IPS DF 19.7 (cell line): Measurements from ENCODE around the gene SNX15.

Experiments used
- DNase-seq: peaks from one replicate; pipeline ENCODE4 v3.0.0-alpha.2; 2013; ENCODE audit warnings: low read depth, low spot score

The SNX15 gene

DNA sequence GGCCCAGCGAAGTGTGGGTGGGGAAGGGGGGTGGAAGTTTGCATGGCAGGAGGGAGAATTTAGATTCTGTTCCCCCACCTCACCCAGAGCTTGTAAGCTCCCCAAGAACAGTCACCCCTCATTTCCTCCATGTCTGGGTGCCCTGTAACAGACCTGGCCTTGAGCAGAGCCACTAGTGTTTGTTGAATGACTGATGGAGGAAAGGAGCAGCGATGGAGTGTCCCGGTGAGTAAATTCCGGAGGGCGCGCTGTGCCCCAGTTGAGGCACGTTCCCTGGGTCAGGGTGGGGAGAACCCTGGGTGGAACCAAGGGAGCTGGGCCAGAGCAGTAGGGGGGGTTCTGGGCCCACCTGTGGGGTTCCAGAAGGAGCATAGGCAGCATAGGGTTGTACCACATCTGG is 30.3 kb downstream of the SNX15 start:
- DNase-seq = no peak

DNA sequence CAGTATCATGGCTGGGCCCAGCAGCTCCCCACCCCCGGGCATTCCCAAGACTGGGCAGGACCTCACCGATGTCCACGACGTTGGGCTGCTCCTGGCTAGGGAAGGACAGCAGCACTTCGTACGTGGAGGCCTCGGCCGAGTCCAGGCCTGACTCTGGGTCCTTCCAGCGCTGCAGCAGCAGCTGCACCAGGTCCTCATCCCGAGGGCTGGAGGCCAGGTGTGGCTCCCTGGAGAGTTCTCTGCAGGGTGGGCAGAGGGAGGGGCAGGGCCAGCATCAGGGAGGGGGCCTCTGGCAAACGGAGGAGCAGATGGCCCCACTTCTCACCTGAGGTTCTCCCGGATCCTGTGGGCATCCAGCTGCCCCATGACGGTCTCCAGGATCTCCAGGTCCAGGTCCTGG is 30.8 kb downstream of the SNX15 start:
- DNase-seq = no peak

DNA sequence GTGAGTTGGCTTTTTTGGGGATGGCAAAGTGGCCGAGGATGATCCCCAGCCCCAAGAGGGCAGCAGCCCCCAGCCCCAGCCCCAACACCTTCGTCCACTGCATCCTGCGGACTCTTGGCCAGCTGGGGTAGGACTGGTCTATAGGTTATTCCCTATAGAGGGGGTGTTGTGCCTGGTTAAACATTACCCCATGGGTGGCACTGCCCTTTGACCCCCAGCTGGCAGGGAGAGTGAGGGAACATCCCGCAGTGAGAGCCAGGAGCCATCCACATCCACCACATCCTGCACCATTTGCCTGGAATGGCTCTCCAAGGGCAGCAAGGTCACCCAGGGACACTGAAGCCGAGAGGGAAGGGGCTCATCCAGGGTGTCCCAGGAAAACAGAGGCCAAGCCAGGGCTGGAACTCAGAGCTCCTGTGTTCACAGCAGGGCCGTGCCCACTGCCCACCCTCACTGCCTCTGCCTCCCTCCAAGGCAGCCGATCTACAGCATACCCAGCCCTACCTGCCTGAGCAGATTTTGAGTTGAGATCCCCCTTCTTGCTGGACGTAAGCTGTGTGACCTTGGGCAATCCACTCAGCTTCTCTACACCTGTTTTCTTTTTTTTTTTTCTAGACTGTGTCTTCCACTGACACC is 31.3 kb downstream of the SNX15 start, which contains the start of gene NAALADL1:
Gene NAALADL1, minus strand, starts transcription at position 135 of the 636 bp plus-strand sequence. Its CDS starts 32 bp downstream, at position 103.
- DNase-seq = no peak

DNA sequence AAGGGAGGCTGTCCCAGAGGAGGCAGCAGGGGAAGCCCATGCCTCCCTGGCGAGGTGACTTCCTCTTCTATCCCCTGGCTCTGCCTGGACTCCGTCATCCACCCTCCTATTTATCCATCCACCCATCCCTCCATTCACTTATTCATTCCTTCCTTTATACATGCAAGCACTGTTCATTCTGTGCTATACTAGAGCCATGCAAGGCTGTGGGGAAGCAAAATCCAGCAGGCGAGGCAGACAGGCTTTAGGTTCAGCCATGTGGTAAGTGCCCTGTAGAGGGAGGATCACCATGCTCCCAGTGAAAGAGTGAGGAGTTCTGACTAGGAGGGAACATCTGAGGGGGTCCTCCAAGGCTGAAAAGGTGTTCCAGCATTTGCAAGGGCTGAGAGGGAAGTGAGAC is 32.3 kb downstream of the SNX15 start:
- DNase-seq = no peak

DNA sequence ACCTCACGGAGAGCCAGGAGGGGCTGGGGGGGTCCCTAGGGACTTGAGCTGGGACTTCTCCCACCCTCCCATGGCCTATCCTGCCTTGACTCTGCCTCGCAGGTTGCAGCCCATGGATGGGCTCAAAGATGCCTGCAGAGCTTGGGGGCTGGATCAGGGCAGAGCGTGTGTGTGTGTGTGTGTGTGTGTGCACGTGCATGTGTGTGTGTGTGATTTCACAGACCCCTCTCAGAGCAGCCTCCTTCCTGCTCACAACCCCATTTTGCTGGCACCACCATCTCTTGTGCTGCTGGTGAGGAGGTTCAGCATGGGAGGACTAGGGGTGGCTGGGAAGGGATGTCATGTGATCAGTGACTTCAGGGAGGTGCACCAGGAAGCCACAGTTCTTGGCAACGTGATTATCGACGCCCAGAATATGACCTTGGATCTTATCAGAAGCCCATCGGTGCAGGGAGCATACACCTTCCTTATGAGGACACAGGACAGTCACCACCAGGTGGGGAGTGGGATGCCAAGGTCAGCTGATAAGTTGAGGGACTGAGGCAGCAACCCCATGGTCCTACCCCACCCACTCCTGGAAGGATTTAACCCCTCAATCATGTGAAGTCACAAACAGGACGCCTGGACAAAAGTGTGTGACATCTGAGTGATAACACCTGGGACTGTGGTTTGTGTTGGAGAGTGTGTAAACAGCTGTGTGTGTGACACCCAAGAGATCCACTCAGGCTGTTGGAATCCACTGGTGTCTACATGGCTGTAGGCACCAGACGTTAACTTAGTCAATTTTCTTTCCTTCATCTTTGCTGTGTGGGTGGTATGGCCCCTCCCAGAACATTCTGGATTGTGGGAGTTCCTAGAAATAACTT is 33.0 kb downstream of the SNX15 start:
- no peak for DNase-seq

DNA sequence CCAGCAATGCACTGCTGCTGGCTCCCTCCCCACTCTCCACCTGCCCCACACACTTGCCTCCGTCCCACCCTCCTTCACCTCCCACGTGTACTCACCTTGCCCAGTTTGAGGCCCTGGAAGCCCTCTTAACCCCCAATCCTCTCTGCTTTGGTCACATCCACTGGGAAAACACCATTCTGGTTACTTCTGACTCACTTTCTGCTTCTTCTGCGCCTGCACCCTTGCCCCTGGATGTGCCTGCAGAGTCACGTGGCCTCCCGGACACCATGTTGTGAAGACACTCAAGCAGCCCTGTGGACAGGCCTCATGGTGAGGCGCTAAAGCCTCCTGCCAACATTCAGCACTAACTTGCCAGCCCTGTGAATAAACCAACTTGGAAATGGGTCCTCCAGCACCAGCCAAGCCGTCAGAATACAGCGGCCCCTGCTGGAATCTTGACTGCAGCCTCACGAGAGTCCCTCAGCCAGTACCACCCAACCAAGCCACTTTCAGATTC is 33.7 kb downstream of the SNX15 start:
- no peak for DNase-seq

DNA sequence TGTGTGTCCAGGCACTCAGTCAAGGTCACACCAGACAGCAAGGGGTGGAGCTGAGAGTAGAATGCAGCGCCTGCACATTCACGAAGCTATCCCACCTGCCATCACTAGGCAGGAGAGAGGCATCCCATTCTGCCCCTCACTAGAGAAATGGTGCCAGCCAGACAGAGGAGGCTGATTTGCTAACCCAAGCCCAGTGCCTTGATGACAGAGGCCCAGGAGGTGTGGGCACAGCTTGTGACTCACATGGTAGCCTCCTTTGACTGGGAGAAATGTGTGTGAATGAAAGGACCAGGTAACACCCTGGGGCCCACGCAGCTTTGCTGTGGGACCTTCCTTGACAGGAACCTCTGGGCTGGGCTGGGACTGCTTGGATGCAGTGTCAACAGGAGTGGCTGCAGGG is 36.3 kb downstream of the SNX15 start:
- DNase-seq = no peak

DNA sequence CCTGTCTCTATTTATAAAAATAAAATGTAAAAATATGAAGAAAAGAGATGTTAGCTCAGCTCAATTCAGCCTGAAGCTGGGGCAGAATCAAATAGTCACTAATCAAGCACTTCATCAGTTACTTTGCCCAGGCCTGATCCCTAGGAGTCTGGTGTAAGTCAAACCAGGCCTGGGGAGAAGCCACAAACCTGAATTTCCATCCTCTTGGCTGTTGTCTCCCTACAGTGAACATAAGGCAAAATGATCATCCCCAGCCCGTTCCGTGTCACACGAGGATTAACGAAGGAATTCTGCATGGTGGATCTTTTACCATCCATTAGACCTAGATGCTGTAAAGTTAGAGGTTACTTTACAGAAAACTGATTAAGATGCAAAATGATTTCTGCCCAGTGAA is 37.6 kb downstream of the SNX15 start:
- DNase-seq = no peak

DNA sequence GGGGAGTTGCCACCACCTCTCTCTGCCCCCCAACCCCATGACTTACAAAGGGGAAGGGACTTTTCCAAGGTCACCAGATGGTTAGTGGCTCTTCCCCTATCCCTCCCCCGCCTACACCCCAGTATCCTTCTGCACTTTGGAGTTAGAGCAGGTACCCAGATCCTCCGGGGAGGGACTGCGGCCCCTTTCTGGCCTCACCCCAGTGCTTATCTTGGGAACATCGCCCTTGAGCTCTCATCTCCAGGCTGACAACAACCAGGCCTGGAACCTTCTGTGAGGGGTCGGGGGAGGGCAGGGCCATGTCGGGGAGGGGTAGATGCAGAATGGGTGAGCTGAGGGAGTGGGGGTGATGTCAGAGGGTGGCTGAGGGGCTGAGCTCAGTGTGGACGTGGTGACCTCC is 38.6 kb downstream of the SNX15 start:
- no peak for DNase-seq

DNA sequence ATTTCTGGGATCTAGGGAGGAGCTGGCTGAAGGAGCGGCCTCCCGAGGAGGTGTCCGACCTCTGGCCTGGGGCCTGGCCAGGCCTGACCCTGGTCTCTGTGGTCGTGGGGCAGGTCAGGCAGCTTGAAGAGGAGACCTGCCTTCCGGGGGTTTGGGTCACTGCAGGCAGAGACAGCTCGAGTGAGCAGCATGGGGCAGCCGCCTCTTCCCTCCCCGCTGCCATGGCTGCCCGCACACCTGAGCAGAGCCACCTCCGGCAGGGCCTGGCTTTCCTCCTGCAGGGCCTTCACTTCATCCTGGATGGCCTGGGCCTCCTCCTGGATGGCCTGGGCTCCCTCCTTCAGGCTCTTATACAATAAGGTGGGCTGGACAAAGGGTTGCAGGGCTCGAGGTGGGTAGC is 39.1 kb downstream of the SNX15 start:
- no peak for DNase-seq

DNA sequence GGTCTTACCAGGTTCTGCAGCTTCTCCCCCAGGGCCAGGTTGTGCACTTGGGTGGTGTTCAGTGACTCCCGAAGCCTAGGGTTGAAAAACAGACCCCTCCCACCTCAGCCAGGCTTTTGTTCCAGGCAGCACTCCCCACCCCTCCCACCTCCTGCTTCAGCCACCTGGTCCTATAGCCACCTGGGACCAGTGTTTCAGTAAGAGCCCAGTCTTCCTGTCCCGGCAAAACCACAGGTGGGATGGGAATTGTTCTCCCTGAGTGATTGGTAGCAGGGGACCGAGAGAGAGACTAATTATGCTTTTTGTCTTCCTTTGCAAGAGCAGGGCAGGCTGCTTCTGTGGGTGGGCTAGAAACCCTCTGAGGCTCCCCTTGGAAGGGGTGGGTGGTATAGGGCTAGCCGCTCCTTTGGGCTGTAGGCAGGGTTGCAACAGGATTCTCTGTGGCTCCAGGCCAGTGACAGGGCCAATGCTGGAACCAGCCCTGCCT is 39.6 kb downstream of the SNX15 start:
- DNase-seq = peak; percentile 38

DNA sequence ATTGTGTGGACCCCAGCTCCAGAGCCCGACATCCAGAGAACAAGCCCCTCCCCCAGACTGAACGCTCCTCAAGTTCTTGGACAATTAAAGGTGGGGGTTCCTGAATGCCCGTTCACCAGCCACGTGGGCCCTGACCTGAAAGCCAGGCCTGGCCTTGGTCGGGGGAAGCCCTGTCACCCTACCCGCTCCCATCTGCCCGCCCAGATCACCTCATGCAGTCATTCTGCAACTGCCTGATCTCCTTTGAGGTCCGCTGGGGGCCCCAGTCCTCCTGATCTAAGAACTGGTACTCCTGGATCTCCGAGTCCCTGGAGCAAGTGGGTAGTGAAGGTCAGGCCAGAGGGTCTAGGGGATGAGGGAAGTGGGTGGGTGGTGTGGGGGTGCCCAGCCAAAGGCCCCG is 40.2 kb downstream of the SNX15 start:
- no peak for DNase-seq

DNA sequence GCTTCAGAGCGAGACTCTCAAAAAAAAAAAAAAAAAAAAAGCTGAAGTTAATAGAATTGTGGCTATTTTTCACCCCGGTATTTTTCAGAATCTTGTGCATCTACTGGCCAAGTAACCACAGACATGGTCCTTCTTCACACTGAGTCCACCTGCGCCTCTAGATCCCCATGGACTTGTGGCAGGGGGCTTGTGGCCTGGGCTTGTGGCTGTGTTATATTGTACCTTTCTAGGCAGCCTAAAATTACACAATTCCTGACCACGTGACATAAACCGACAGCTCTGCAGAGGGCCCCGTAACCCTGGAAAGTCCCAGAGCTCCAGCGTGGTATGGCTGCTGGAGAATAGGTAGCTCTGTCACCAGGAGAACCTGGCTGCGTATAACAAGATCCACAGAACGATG is 42.0 kb downstream of the SNX15 start:
- no peak for DNase-seq

DNA sequence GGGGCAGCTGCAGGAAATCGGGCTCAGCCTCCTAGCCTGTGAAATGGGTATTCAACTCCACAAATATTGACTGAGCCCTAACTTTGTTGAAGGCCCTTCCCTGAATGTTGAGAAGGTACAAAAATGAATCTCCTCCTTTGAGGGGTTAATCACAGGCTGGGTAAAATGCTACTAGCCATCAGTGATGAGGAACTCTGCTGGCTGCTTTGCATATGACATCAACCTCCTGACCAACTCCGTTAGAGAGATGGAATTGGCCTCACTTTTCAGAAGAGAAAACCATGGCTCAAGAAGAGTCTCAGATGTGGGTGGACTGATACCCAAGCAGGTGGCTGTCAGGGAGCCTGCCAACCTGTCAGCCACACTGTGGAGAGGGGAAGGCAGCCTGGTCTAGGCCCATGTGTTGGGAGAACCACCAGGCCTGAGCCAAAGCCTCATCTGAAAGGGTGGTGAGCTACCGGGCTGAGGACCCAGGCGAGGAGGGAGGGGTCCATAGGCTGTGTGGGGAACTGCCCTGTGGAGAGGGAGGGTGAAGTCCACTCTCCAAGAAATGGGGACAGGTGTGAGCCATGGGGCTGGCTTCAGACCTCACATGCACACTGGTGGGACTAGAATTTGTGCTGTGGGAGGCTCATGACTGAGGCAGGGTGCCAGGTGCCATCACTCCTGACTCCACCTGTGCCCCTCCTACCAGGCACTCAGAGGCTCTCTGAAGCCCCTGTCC is 44.8 kb downstream of the SNX15 start:
- no peak for DNase-seq

DNA sequence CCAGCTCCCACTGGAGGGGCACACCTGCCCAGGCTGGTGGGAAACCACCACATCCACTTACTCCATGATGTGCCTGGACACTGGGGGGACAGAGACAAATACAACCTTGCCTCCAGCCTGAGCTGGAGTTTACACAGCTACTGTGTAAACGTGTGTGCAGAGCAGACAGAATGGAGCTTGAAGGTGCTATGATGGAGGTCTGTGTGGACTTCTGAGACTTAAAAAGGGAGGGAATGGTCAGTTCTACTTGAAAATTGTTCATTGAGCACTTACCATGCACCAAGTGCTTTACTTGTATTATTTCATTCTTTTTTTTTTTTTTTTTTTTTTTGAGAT is 45.4 kb downstream of the SNX15 start:
- no peak for DNase-seq

DNA sequence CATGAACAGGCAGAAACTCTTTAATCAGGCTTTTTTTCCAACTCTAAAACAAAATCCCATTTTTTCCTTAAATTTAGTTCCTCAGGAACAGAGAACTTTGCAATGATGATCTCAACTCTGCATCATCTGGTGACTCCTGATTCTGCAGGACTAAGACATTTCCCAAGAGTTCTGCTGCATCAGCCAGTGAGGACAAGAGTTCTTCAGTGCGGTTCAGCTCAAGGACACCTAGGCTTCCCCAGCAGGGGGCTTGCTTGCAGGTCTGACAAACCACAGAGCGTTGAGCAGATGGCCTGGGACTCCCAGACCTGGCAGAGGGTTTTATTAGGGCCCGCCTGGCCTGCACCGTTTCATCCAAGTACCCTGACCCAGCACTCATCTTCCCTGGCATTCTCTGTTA is 50.2 kb downstream of the SNX15 start:
- DNase-seq = no peak

DNA sequence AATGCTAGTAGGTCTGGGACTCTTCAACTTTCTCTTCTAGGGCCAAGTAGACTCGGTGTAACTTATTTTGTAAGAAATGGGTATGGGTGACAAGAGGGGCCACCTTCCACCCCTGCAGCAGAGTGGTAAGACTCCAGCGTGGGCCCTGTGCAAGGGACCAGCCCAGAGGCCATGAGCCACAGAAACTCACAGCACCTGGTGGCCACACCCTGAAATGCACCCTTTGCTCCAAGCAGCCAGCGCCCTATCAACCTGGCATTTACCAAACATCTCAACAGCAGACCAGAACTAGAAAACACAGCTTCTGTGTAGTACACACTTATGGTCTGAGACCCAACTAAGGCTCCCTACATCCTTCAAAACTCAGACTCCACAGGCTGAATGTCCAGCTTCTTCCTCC is 50.9 kb downstream of the SNX15 start:
- no peak for DNase-seq

DNA sequence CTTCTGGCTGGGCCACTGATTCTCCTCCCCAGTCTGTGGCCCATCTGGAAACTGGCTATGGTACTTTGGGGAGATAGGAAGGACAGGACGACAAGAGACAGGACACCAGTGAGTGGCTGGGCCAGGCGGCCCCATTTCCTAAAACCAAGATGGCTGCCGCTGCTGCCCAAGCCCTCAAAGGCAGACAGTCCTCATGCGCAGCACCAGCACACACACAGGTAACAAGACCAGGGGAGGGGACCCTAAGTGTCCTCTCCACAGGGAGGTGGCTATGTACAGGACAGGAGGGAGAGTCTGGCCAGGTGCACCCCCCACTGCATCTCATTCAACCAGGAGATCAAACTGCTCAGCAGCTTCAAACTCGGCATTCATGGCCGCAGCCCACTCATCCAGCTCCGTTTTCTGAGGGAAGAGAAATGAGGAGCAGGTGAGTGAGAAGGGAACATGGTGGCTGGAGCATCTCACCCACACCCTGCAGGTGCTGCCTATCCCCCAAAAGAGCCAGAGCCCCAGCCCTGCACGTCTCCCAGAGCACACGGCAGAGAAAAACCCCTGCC is 51.6 kb downstream of the SNX15 start:
- no peak for DNase-seq

DNA sequence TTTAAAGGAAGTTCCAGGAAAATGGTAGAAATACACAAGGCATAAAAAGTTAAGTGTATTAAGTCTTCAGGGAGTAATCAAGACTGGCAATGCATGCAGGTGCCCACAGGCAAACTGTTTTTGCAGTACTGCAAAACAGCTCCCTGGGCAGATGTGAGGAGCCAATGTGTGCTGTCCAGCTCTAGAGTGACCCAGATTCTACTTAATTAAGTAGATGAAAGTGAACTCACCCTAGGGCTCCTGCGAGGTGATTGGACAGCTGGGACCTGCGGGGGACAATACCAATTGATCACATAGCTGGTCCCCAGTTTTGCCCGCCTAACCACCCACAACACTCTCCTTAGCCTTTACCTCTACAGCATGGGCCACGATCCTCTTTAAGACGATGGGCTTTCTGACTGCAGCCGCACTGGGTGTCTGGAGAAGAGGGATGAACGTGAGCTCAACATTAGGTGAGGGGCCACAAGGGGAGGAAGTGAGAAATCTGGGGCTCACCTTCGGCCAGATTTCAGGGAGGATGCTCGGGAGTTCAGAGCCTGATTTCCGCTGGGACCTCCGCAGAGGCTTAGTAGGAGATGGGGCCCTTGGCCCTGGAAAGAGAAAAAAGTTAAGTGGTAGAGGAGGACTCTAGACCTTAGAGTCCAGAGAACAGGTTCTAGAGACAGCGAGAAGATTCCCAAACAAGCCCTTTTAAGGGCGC is 56.0 kb downstream of the SNX15 start:
- DNase-seq = no peak

DNA sequence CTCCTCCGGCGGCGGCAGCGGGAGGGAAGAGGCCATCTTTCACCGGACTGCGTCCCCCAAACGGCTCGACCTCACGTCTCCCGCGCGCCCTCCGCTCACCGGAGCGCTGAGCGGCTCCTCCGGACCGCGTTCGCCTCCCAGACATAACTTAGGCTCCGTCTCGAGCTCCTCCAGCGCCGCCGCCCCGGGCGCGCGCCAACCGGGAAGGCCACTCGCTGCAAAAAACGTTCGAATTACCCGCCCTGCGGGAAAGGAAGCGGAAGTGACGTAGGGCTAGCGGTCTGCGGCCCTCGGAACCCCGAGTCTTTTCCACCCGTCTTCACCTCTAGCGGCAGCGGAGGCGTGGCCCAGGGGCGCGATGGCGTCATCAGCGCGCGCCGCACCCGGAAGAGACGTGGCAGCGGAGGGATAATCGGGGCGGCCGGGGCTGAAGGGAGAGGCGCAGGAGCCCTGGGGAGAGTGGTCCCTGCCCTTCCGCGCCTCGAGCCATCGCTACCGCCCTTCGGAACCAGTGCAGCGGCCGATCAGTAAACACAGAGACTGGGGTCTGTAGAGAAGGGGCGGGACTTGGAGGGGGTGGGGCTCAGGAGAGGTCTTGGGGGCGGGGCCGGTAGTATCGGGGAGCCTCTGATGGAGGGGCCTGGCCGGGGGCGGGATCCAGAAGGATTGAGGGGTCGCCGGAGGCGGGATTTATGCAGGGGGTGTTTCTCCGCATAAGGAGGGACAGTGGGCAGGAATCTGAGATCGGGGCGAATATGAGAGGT is 56.8 kb downstream of the SNX15 start, which contains the start of the genes CDCA5 and ZFPL1:
Gene CDCA5, minus strand, starts transcription at position 207 of the 764 bp plus-strand sequence. Its CDS starts 62 bp downstream, at position 145.
Gene ZFPL1, plus strand, starts transcription at position 389 of the 764 bp plus-strand sequence. CDS start 477 bp downstream, outside the sequence.
- DNase-seq = peak; percentile 84
